GOT3 (cell line): ENCODE data around the gene USP34.
"Not testable (repeated sequence)": the region's sequence is repeated elsewhere in the genome, so short reads cannot be mapped to it uniquely, and the experiment has no call there.

ENCODE experiments used
- DNase-seq: peaks from one replicate; lab custom pipeline; 2025; ENCODE audit warnings: mixed read lengths; lab: John Stamatoyannopoulos, UW

Gene USP34, protein sequence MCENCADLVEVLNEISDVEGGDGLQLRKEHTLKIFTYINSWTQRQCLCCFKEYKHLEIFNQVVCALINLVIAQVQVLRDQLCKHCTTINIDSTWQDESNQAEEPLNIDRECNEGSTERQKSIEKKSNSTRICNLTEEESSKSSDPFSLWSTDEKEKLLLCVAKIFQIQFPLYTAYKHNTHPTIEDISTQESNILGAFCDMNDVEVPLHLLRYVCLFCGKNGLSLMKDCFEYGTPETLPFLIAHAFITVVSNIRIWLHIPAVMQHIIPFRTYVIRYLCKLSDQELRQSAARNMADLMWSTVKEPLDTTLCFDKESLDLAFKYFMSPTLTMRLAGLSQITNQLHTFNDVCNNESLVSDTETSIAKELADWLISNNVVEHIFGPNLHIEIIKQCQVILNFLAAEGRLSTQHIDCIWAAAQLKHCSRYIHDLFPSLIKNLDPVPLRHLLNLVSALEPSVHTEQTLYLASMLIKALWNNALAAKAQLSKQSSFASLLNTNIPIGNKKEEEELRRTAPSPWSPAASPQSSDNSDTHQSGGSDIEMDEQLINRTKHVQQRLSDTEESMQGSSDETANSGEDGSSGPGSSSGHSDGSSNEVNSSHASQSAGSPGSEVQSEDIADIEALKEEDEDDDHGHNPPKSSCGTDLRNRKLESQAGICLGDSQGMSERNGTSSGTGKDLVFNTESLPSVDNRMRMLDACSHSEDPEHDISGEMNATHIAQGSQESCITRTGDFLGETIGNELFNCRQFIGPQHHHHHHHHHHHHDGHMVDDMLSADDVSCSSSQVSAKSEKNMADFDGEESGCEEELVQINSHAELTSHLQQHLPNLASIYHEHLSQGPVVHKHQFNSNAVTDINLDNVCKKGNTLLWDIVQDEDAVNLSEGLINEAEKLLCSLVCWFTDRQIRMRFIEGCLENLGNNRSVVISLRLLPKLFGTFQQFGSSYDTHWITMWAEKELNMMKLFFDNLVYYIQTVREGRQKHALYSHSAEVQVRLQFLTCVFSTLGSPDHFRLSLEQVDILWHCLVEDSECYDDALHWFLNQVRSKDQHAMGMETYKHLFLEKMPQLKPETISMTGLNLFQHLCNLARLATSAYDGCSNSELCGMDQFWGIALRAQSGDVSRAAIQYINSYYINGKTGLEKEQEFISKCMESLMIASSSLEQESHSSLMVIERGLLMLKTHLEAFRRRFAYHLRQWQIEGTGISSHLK (N-terminal part only)

DNA sequence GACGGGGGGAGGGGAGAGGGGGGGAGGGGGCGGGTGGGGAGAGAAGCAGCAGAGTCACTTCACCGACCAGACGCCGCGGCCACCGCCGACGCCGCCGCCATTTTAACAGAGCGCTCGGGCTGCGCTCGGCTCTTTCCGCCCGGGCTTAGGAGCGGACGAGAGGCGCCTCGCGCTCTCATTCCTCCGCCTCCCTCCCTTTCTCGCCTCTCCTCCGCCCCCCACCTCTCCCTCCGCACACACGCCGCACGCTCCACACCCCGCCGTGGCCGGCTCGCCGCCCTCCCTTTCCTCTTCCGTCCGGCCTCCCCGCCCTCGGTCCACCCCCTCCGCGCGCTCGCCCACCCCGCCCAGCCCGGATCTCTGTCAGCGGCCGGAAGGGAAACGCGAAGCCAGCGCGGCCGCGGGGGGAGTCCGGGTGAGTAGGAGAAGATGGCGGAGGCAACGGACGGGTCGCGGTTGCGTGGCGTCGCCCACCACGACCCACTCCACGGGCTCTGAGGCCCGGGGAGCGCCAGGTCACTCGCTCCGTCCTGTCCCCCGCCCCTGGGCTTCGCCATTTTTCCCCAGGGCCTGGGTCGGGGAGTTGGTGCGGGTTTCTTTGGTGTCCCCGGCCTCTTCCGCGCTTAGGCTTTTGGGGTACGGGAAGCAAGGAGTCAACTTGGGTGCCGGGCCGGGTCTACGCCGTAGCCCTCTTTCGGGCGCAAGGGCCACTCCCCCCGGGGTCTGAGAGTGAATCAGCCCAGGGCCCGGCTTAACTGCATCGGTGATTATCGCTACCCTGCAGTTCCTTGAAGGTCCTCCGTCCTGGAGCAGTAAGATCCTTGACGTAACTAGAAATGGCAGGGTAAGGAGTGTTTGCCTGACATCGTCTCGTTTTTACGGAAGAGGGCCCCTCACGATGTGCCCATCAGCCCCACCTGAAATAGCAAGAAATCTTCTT is at the start of gene USP34:
TSS of gene USP34 (minus strand) at position 123 of the 940 bp plus-strand sequence. CDS start 395 bp downstream, outside the sequence.
- peak; percentile 81 for DNase-seq

DNA sequence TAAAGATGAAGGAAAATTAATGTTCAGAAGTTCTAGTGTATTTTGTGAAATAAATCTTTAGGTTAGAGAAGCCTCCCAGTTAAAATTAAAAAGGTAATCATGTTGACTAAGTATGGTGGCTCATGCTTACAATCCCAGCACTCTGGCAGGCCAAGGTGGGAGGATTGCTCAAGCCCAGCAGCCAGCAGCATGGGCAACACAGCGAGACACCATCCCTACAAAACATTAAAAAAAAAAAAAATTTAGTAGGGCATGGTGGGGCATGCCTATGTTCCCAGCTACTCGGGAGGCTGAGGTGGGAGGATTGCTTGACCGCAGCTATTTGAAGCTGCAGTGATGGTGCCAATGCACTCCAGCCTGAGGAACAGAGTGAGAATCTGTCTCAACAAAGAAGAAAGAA is 49.4 kb upstream of the USP34 start:
- DNase-seq = no peak

DNA sequence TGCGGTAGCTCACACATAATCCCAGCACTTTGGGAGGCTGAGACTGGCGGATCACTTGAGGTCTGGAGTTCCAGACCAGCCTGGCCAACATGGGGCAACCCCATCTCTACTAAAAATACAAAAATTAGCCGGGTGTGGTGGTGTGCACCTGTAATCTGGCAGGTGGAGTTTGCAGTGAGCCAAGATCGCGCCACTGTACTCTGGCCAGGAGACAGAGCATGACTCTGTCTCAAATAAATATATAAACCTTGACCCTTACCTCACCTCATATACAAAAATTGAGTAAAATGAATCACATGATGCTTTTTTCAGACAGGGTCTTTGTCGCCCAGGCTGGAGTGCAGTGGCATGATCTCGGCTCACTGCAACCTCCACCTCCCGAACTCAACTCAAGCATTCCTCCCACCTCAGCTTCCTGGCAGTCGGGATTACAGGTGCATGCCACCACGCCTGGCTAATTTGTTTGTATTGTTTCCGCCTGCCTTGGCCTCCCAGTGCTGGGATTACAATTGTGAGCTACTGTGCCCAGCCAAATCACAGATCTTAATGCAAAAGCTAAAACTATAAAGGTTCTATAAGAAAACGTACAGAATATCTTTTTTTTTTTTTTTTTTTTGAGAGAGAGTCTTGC is 42.0 kb upstream of the USP34 start:
- DNase-seq = no peak

DNA sequence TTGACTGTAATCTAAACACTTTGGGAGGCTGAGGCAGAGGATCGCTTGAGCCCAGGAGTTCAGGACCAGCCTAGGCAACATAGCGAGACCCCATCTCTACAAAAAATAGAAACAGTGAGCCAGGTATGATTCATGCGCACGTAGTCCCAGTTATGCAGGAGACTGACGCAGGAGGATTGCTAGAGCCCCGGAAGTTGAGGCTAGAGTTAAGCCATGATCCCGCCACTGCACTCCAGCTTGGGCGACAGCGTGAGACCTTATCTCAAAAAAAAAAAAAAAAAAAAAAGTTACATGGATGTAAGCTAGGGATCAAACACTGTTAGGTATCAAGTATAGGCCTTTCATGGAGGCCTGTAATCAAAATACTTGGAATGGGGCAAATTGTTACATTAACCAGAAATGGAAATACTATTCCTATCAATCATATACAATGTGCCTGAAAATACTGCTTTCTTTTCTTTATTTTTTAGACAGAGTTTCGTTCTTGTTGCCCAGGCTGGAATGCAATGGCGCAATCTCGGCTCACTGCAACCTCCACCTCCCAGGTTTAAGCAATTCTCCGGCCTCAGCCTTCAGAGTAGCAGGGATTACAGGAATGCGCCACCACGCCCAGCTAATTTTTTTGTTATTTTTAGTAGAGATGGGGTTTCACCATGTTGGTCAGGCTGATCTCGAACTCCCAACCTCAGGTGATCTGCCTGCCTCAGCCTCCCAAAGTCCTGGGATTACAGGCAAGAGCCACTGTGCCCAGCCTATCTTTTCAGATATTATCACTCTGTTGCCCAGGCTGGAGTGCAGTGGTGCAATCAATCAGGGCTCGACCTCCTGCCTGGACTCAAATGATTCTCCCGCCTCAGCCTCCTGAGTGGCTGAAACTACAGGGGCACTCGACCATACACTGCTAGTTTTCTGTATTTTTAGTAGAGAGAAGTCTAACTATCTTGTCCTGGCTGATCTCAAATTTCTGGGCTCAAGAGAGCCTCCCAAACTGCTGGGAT is 40.1 kb upstream of the USP34 start:
- no peak for DNase-seq

DNA sequence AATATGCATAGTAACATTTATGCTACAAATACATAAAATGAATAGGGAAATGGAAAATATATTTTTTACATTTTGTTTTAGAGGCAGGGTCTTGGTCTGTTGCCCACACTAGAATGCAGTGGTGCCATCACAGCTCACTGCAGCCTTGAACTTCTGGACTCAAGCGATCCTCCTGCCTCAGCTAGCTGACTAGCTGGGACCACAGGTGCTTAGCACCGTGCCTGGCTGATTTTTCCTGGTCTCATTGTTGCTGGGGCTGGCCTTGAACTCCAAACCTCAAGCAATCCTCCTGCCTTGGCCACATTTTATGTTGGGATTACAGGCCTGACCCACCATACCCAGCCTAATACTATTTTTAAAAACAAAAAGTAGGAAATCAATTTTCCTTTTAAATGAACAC is 34.1 kb upstream of the USP34 start:
- DNase-seq = no peak

DNA sequence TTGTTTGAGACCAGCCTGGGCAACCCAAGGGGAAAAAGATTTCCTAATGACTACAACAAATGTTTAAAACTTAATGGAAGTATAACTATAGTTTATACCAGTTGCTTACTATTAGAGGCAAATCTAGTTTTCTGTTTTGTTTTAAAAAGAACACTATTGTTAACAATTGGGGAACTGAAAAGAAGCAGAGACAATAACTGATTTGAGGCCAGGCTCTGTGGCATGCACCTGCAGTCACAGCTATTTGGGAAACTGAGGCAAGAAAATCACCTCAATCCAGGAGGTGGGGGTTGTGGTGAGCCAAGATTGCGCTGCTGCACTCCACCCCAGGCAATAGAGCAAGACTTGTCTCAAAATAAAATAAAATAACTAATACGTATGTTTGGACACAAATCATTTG is 28.2 kb upstream of the USP34 start:
- DNase-seq = no peak

DNA sequence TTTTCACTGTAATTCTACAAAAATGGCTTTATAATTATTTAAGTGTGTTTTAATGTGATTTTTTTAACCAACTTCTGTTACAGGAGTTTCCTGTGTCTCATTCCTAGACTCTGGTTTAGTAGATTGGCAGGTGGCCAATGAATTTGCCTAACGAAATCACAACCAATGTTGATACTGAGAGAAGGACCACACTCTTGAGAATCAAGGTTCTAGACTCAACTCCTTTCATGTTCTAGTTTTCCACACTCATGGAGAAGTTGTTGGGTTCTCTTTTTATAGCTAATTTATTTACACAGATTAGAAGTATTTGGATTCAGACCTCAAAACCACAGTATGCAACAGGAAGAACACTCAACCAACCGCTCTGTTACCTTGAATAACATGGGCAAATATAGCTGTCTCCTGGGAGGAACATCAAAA is 22.6 kb upstream of the USP34 start:
- DNase-seq = no peak

DNA sequence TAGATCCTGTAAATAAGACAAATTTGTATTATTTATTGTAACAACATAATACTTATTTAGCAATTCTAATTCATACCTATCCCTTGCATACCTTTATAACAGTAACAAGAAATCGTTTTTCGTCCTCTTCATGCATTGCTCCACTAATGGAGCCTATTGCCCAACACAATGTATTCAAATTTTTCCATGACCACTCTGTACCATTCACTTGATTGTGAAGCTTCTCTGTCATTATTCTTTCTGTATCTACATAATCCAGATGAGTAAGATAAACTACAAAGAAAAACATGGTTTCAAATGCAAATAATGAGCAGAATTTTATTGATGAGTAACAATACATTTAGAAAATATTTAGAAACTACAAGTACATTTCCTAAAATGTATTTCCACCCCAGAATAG is 21.6 kb upstream of the USP34 start:
- no peak for DNase-seq

DNA sequence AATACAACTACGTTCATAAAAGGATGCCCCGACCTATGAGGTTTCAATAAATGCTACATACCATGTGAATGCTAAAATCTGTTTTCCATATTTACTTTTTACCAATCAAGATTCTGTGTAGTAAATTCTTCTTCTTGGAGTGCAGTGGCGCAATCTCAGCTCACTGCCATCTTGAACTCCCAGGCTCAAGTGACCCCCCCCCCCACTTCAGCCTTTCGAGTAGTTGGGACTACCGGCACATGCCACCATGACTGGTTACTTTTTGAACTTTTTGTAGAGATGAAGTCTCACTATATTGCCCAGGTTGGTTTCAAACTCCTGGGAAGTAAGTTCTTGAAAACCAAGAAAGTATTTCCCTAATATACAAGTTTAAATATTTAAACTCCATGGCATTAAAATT is 14.4 kb upstream of the USP34 start:
- DNase-seq = no peak

DNA sequence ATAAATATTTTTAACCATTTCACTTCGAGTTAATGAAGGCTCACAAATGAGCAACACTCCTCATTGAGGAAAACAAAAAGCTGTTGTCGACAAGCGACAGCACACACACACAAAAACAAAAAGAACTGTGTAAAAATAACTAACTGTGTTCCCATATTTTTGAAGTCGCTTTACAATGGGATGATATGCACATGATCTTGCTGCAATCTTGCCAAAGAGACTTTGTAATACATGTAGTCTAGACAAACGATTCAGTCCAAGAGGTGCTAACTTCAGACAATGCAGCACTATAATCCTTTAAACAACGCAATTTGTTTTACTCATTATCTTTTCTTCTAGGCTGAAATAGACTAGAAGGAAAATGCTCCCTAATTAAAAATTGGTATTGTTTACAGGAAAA is 7.2 kb upstream of the USP34 start:
- DNase-seq = no peak

DNA sequence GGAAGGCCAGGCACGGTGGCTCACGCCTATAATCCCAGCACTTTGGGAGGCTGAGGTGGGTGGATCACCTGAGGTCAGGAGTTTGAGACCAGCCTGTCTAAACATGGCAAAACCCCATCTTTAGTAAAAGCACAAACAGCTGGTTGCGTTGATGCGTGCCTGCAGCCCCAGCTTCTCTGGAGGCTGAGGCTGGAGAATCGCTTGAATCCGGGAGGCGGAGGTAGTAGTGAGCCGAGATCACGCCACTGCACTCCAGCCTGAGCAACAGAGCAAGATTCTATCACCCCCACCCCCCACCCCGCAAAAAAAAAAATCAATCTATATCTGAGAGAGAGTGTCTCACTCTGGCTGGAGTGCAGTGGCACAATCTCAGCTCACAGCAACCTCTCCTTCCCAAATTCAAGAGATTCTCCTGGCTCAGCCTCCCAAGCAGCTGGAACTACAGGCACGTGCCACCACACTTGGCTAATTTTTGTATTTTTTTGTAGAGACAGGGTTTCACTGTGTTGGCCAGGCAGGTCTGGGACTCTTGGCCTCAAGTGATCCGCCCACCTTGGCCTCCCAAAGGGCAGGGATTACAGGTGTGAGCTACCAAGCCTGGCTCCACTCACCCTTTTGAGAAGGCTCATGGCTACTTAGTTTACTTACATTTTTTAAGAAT is 6.2 kb upstream of the USP34 start:
- DNase-seq = not testable (repeated sequence)

DNA sequence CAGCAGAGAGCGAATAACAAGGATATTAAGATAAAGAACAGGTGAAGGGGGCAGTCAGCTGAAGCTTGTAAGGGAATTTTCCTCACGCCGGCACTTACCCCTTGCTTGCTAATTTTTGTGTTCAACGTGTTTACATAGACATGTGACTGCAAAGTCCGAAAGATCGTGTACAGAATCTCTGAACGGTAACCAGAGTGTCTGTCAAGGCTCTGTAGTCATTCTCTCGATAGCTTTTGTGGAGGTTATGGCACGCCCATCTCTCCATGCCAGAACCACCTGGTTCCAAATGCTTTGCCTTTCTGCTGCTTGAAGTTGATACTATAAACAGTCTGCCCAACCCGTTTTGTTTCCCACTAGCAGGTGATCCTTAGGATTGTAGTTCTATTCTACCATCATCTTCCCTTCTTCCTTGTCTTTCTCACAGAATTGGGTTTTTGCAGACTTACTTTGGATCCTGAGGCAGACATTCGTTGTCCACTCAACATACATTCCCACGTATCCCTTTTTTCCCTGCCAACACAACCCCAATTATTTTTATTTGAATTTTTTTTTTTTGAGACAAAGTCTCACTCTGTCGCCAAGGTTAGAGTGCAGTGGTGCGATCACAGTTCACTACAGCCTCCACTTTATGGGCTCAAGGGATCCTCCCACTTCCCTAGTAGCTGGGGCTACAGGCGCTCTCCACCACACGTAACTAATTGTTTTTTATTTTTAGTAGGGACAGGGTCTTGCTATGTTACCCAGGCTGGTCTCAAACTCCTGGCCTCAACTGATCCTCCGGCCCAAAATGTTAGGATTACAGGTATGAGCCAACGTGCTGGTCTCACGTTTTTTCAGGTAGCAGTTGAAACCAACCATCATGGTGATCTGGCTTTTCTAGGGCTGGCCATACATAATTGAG is 1.3 kb upstream of the USP34 start:
- DNase-seq = no peak

DNA sequence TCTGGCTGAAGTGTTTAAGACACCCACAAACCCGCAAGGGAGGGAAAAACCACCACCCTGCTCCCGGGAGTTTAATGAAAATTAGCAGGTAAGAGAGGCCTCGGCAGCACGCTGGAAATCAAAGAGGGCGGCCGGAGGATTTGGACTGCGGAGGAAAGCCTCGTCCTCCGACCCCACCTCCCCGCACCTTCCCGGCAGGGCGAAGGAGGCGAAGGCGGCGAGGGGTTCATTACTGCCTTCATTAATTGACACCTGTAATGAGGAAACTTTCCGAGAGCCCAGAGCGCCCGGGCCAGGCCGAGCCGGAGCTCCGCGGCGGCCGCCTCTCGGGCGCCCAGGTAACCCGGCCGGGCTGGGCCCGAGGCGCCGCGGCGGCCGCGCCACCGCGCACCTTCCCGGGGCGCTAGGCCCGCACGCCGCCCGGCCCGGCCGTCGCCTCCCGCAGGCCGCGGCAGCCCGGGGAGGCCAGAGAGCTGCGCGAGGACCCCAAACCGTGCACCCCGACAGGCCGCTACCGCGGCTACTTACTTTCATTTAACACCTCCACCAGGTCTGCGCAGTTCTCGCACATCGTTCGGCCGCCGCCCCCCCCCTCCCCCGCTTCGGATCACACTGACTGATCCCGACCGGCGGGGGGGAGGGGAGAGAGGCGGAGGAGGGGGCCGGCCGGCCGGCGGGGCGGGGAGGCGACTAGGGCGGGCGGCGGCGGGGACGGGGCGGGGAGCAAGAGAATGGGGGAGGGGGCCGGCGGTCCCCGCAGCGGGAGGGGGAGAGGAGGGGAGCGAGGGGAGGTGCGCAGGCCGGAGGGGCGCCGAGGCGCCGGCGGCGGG is 550 bp downstream of the USP34 start:
- DNase-seq = no peak

DNA sequence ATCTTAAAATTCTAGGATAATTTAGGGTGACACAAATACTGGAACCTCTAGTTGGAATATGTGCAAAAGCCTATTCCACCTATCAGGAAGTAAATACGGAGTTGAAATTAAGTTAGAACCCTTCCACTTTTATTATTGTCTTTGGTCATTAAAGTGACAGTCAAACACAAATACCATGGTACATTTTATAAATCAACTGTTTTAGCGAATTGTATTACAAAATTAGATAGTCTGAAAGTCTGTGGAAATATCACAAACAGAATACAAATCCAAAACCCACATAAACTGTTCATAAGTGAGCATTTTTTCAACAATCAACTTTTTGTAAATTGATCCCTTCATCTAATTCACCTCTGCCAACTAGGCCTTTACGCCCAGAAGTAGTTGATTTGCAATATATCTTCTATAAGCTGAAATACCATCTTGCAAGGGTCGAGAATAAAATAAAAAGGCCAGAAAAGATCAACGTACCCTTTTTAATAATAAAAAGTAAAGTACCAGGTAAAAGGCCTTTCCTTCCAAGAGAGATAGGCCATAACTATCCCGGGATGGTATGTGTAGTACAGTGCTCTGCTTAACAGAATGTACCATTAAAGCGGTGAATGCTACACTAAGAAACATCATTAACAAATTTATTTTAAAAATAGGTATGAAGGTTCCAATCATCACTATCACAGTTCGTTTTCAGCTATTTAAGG is 1.3 kb downstream of the USP34 start:
- no peak for DNase-seq

DNA sequence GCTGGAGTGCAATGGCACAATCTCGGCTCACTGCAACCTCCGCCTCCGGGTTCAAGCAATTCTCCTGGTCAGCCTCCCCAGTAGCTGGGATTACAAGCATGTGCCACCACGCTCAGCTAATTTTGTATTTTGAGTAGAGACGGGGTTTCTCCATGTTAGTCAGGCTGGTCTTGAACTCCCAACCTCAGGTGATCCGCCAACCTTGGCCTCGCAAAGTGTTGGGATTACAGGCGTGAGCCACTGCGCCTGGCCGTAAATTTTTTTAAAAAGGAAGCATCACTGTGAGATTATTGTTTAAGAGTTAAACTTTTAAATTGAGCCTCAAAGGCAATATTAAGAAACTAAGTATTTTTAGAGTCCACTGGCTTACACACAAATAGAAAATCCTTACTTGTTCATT is 2.7 kb downstream of the USP34 start:
- not testable (repeated sequence) for DNase-seq

DNA sequence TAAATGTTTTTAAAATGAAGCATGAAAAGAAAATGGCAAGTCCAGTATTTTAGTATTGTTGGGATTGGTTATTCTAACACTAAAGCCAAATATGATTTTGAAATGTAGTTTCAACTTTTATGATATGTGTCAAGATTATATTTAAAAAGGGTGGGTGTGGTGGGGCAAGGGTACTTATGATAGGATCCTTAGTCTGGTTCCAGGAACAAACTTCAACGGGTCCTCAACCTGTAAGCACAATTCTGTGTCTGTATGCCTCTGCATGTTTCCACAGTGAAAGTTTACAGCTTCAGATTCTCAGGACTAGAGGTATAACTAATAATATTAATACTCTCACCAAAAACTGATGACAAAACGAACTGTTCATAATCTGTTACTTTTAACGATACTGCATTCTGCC is 5.8 kb downstream of the USP34 start:
- no peak for DNase-seq
